ENCODE data around the gene CTIF. TPM values are rescaled to one million over a fixed set of nuclear protein-coding genes. Genes with fewer than 3 reads are reported as not detected.

The CTIF gene
- total and polyA plus RNA-seq, 2 donors, result 1.7 to 11.3 TPM

- H3K4me1 ChIP-seq (ENCODE audit: control insufficient read depth in 2 of 2, insufficient read depth in 2 of 2, low read length in 2 of 2), result no peaks in the 10 kb centered on the region
- no peaks in the 10 kb centered on the region for H3K27me3 ChIP-seq (ENCODE audit: control insufficient read depth in 2 of 2, insufficient read depth in 1 of 2, low read length in 1 of 2)
- no peak overlapping the region for H3K27ac ChIP-seq (ENCODE audit: low read depth in 1 of 2, low read length in 1 of 2)
- no peak overlapping the region for H3K4me3 ChIP-seq (ENCODE audit: low read length in 2 of 2)
- H3K9me3 ChIP-seq (ENCODE audit: control insufficient read depth in 2 of 2, insufficient read depth in 1 of 2, low read length in 1 of 2), result no peaks in the 10 kb centered on the region
- WGBS, result 41% methylated on average over 8 of the region's 8 CpGs
- DNase-seq (ENCODE audit: low read depth in 6 of 9, low spot score in 9 of 9), result no peak
- H3K36me3 ChIP-seq (ENCODE audit: control insufficient read depth in 2 of 2, insufficient read depth in 2 of 2, low read length in 1 of 2), result no peaks in the 10 kb centered on the region
Observed at GRCh38 chr18:48735080-48735676, 196.3 kb downstream of the CTIF start.

GRCh38 chr18:48735681-48736255 is 196.9 kb downstream of the CTIF start:
- H3K9me3 ChIP-seq (ENCODE audit: control insufficient read depth in 2 of 2, insufficient read depth in 1 of 2, low read length in 1 of 2), result no peaks in the 10 kb centered on the region
- DNase-seq (ENCODE audit: low read depth in 6 of 9, low spot score in 9 of 9), result no peak
- no peaks in the 10 kb centered on the region for H3K27me3 ChIP-seq (ENCODE audit: control insufficient read depth in 2 of 2, insufficient read depth in 1 of 2, low read length in 1 of 2)
- 98% methylated on average over 14 of the region's 14 CpGs for WGBS
- H3K27ac ChIP-seq (ENCODE audit: low read depth in 1 of 2, low read length in 1 of 2), result no peak overlapping the region
- no peaks in the 10 kb centered on the region for H3K36me3 ChIP-seq (ENCODE audit: control insufficient read depth in 2 of 2, insufficient read depth in 2 of 2, low read length in 1 of 2)
- H3K4me1 ChIP-seq (ENCODE audit: control insufficient read depth in 2 of 2, insufficient read depth in 2 of 2, low read length in 2 of 2), result no peaks in the 10 kb centered on the region
- no peak overlapping the region for H3K4me3 ChIP-seq (ENCODE audit: low read length in 2 of 2)

- no peak for DNase-seq (ENCODE audit: low read depth in 6 of 9, low spot score in 9 of 9)
- 97% methylated on average over 13 of the region's 13 CpGs for WGBS
- Histone ChIP-seq H3K4me1 (ENCODE audit: control insufficient read depth in 2 of 2, insufficient read depth in 2 of 2, low read length in 2 of 2) (no peaks in the 10 kb centered on the region), H3K27ac (ENCODE audit: low read depth in 1 of 2, low read length in 1 of 2) (no peak overlapping the region), H3K36me3 (ENCODE audit: control insufficient read depth in 2 of 2, insufficient read depth in 2 of 2, low read length in 1 of 2) (no peaks in the 10 kb centered on the region), H3K27me3 (ENCODE audit: control insufficient read depth in 2 of 2, insufficient read depth in 1 of 2, low read length in 1 of 2) (no peaks in the 10 kb centered on the region), H3K4me3 (ENCODE audit: low read length in 2 of 2) (no peak overlapping the region), H3K9me3 (ENCODE audit: control insufficient read depth in 2 of 2, insufficient read depth in 1 of 2, low read length in 1 of 2) (no peaks in the 10 kb centered on the region)
Observed at GRCh38 chr18:48736321-48737260, 197.8 kb downstream of the CTIF start.

- no peak overlapping the region for H3K4me3 ChIP-seq (ENCODE audit: low read length in 2 of 2)
- no peaks in the 10 kb centered on the region for H3K4me1 ChIP-seq (ENCODE audit: control insufficient read depth in 2 of 2, insufficient read depth in 2 of 2, low read length in 2 of 2)
- 93% methylated on average over 17 of the region's 17 CpGs for WGBS
- H3K27ac ChIP-seq (ENCODE audit: low read depth in 1 of 2, low read length in 1 of 2), result no peak overlapping the region
- H3K36me3 ChIP-seq (ENCODE audit: control insufficient read depth in 2 of 2, insufficient read depth in 2 of 2, low read length in 1 of 2), result no peaks in the 10 kb centered on the region
- DNase-seq (ENCODE audit: low read depth in 6 of 9, low spot score in 9 of 9), result no peak
- H3K9me3 ChIP-seq (ENCODE audit: control insufficient read depth in 2 of 2, insufficient read depth in 1 of 2, low read length in 1 of 2), result no peaks in the 10 kb centered on the region
- no peaks in the 10 kb centered on the region for H3K27me3 ChIP-seq (ENCODE audit: control insufficient read depth in 2 of 2, insufficient read depth in 1 of 2, low read length in 1 of 2)
Observed at GRCh38 chr18:48739266-48740067, 200.6 kb downstream of the CTIF start.

DNA sequence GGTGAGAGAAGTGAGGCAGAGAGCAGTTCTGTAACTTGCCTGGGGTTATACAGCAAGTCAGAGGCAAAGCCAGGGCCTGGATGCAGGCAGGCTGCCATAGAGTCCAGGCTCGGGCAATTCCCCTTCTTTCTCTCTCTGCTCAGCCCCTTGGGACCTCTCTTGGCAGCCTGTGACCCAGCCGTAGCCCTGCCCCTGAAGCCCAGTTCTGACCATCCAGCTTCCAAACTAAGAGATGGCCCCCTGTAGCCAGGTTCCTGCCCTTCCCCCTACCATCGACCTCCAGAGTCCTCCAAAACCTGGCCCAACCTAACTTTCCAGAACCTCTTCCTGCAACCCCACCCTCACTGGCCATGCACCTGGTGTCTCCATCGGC is 201.2 kb downstream of the CTIF start:
- H3K4me1 ChIP-seq (ENCODE audit: control insufficient read depth in 2 of 2, insufficient read depth in 2 of 2, low read length in 2 of 2), result no peaks in the 10 kb centered on the region
- H3K27ac ChIP-seq (ENCODE audit: low read depth in 1 of 2, low read length in 1 of 2), result no peak overlapping the region
- H3K9me3 ChIP-seq (ENCODE audit: control insufficient read depth in 2 of 2, insufficient read depth in 1 of 2, low read length in 1 of 2), result no peaks in the 10 kb centered on the region
- no peak for DNase-seq (ENCODE audit: low read depth in 6 of 9, low spot score in 9 of 9)
- no peaks in the 10 kb centered on the region for H3K27me3 ChIP-seq (ENCODE audit: control insufficient read depth in 2 of 2, insufficient read depth in 1 of 2, low read length in 1 of 2)
- WGBS, result 95% methylated on average over 4 of the region's 4 CpGs
- no peak overlapping the region for H3K4me3 ChIP-seq (ENCODE audit: low read length in 2 of 2)
- H3K36me3 ChIP-seq (ENCODE audit: control insufficient read depth in 2 of 2, insufficient read depth in 2 of 2, low read length in 1 of 2), result no peaks in the 10 kb centered on the region

DNA sequence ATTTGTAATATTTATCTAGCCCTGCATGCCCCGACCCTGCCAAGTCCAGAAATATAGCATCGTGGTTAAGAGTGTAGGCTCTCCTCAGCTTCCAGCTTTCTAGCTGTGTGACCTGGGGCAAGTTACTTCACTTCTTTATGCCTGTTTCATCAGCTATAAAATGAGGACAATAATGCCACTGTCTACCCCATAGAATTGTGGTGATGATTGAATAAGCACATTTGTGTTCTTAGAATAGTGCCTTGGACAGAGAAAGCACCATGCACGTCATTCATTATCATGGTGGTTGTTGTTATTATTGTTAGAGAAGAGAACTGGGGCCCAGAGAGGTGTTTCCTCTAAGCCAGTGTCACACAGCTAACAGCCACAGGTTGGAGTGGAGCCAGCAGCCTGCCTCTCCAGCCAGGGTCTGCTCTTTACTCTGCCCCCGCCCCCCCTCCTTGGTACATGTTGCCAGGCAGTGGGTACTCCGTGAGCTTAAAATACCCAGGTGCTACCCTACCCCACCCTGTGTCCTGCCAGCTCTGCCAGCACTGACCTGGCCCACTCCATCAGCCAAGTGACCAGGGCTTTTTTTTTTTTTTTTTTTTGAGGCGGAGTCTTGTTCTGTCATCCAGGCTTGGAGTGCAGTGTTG is 202.1 kb downstream of the CTIF start:
- H3K9me3 ChIP-seq (ENCODE audit: control insufficient read depth in 2 of 2, insufficient read depth in 1 of 2, low read length in 1 of 2), result no peaks in the 10 kb centered on the region
- H3K27me3 ChIP-seq (ENCODE audit: control insufficient read depth in 2 of 2, insufficient read depth in 1 of 2, low read length in 1 of 2), result no peaks in the 10 kb centered on the region
- no peak overlapping the region for H3K4me3 ChIP-seq (ENCODE audit: low read length in 2 of 2)
- WGBS, result 95% methylated on average over 6 of the region's 6 CpGs
- H3K4me1 ChIP-seq (ENCODE audit: control insufficient read depth in 2 of 2, insufficient read depth in 2 of 2, low read length in 2 of 2), result no peaks in the 10 kb centered on the region
- no peak overlapping the region for H3K27ac ChIP-seq (ENCODE audit: low read depth in 1 of 2, low read length in 1 of 2)
- DNase-seq (ENCODE audit: low read depth in 6 of 9, low spot score in 9 of 9), result no peak
- H3K36me3 ChIP-seq (ENCODE audit: control insufficient read depth in 2 of 2, insufficient read depth in 2 of 2, low read length in 1 of 2), result no peaks in the 10 kb centered on the region

GRCh38 chr18:48741866-48742265 is 203.0 kb downstream of the CTIF start:
- Histone ChIP-seq H3K4me1 (ENCODE audit: control insufficient read depth in 2 of 2, insufficient read depth in 2 of 2, low read length in 2 of 2) (no peaks in the 10 kb centered on the region), H3K4me3 (ENCODE audit: low read length in 2 of 2) (no peak overlapping the region), H3K27ac (ENCODE audit: low read depth in 1 of 2, low read length in 1 of 2) (no peak overlapping the region), H3K36me3 (ENCODE audit: control insufficient read depth in 2 of 2, insufficient read depth in 2 of 2, low read length in 1 of 2) (no peaks in the 10 kb centered on the region), H3K9me3 (ENCODE audit: control insufficient read depth in 2 of 2, insufficient read depth in 1 of 2, low read length in 1 of 2) (no peaks in the 10 kb centered on the region), H3K27me3 (ENCODE audit: control insufficient read depth in 2 of 2, insufficient read depth in 1 of 2, low read length in 1 of 2) (no peaks in the 10 kb centered on the region)
- 96% methylated on average over 6 of the region's 6 CpGs for WGBS
- no peak for DNase-seq (ENCODE audit: low read depth in 6 of 9, low spot score in 9 of 9)

DNA sequence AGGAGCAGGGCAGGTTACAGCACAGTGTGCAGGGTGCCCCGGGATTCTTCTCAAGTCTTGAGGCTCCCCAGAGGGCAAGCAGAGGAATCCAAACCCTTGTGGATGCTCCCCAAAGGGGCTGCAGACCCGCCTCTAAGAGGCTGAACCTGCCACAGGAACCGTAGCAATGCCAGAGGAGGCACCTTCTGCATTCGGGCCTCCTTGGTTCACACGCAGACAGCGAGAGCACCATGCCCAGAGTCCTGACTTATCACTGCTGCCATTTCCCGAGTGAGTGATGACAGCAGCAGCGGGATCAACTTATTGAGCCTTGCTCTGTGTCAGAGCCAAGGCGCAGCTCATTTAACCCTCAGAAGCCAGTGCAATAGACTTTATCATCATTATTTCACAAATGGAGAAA is 203.5 kb downstream of the CTIF start:
- H3K27ac ChIP-seq (ENCODE audit: low read depth in 1 of 2, low read length in 1 of 2), result no peak overlapping the region
- no peaks in the 10 kb centered on the region for H3K4me1 ChIP-seq (ENCODE audit: control insufficient read depth in 2 of 2, insufficient read depth in 2 of 2, low read length in 2 of 2)
- no peak overlapping the region for H3K4me3 ChIP-seq (ENCODE audit: low read length in 2 of 2)
- 98% methylated on average over 9 of the region's 9 CpGs for WGBS
- H3K36me3 ChIP-seq (ENCODE audit: control insufficient read depth in 2 of 2, insufficient read depth in 2 of 2, low read length in 1 of 2), result no peaks in the 10 kb centered on the region
- H3K9me3 ChIP-seq (ENCODE audit: control insufficient read depth in 2 of 2, insufficient read depth in 1 of 2, low read length in 1 of 2), result no peaks in the 10 kb centered on the region
- no peaks in the 10 kb centered on the region for H3K27me3 ChIP-seq (ENCODE audit: control insufficient read depth in 2 of 2, insufficient read depth in 1 of 2, low read length in 1 of 2)
- no peak for DNase-seq (ENCODE audit: low read depth in 6 of 9, low spot score in 9 of 9)

Measured in thymus (tissue), 11 donors.